PC-3 (cell line): Measurements from ENCODE around the gene FXYD5. TPM values are rescaled to one million over a fixed set of nuclear protein-coding genes. Genes with fewer than 3 reads are reported as not detected.

Experiments
- ATAC-seq: fragments of 200-7000 bp; cut with Tn5 transposase; 2 replicates; pipeline ENCODE4 v1.9.1; 2020; ENCODE audit warnings: mild to moderate bottlenecking, moderate library complexity
- BruUV-seq: library from RNA; stranded (reverse); fragments of 400-500 nt; replicated peaks from 2 replicates; lab custom pipeline; 2021; lab: Mats Ljungman, UMichigan
- CTCF ChIA-PET: fragments of 300-600 bp; sonication (Branson Sonifier 250); formaldehyde crosslinking; loops from one replicate; lab custom pipeline; 2022; ENCODE audit warnings: antibody characterized with exemption; lab: Charles Lee
- POLR2A ChIA-PET: fragments of 300-600 bp; sonication (Branson Sonifier 250); formaldehyde crosslinking; loops from one replicate; lab custom pipeline; 2022; ENCODE audit warnings: antibody characterized with exemption; ENCODE audit not compliant: unreplicated experiment; lab: Charles Lee
- DNase-seq: peaks from one replicate; pipeline ENCODE4 v3.0.0-alpha.2; 2015
- H2AFZ ChIP-seq: fragments of 300-600 bp; sonication (generic); 2 replicates; pipeline ENCODE4 v1.6.0; 2016; ENCODE audit warnings: antibody characterized with exemption, low read length
- H3F3A ChIP-seq: fragments of 300-600 bp; sonication (generic); one replicate; pipeline ENCODE4 v1.6.0; 2017; ENCODE audit warnings: antibody characterized with exemption, low read length, control low read depth, mild to moderate bottlenecking; ENCODE audit not compliant: unreplicated experiment
- H3K27ac ChIP-seq: fragments of 300-600 bp; sonication (generic); 2 replicates; pipeline ENCODE4 v1.5.1; 2016; ENCODE audit warnings: mild to moderate bottlenecking, low read length
- H3K27me3 ChIP-seq: fragments of 300-600 bp; sonication (generic); 2 replicates; pipeline ENCODE4 v1.6.1; 2016; ENCODE audit warnings: low read length, mixed read lengths
- H3K36me3 ChIP-seq: fragments of 300-600 bp; sonication (generic); 2 replicates; pipeline ENCODE4 v1.6.1; 2016; ENCODE audit warnings: low read depth, mixed run types, low read length, mixed read lengths
- H3K4me1 ChIP-seq: fragments of 300-600 bp; sonication (generic); 2 replicates; pipeline ENCODE4 v1.5.1; 2016; ENCODE audit warnings: low read length; ENCODE audit not compliant: insufficient read depth
- H3K4me2 ChIP-seq: fragments of 300-600 bp; sonication (generic); 2 replicates; pipeline ENCODE4 v1.6.0; 2016; ENCODE audit warnings: low read length
- H3K4me3 ChIP-seq: fragments of 300-600 bp; sonication (generic); 2 replicates; pipeline ENCODE4 v1.5.1; 2016; ENCODE audit warnings: mild to moderate bottlenecking, low read length, mixed read lengths
- H3K79me2 ChIP-seq: fragments of 300-600 bp; sonication (generic); 2 replicates; pipeline ENCODE4 v1.6.1; 2017; ENCODE audit warnings: low read length, mixed read lengths
- H3K9ac ChIP-seq: fragments of 300-600 bp; sonication (generic); 2 replicates; pipeline ENCODE4 v1.6.0; 2016; ENCODE audit warnings: mild to moderate bottlenecking, low read length
- H3K9me2 ChIP-seq: fragments of 300-600 bp; sonication (generic); replicated peaks from 2 replicates; pipeline ENCODE4 v1.6.1; 2016; ENCODE audit warnings: mixed run types, low read length, mixed read lengths
- H3K9me3 ChIP-seq: fragments of 300-600 bp; sonication (generic); 2 replicates; pipeline ENCODE4 v1.6.1; 2016; ENCODE audit warnings: low read length, mixed read lengths
- H4K20me1 ChIP-seq: fragments of 300-600 bp; sonication (generic); 2 replicates; pipeline ENCODE4 v1.6.1; 2016; ENCODE audit warnings: low read length, mixed read lengths
- CTCF ChIP-seq: fragments of 300-600 bp; sonication (generic); conservative IDR thresholded peaks from 2 replicates; pipeline ENCODE4 v1.5.1; 2017; ENCODE audit warnings: antibody characterized with exemption, low read depth, mild to moderate bottlenecking, low read length
- EZH2 ChIP-seq: fragments of 300-600 bp; sonication (generic); IDR thresholded peaks from one replicate; pipeline ENCODE4 v1.6.1; 2017; ENCODE audit warnings: antibody characterized with exemption, mild to moderate bottlenecking, low read length; ENCODE audit not compliant: unreplicated experiment
- EZH2phosphoT487 ChIP-seq: fragments of 300-600 bp; sonication (generic); IDR thresholded peaks from 2 replicates; pipeline ENCODE4 v1.6.1; 2018; ENCODE audit warnings: mild to moderate bottlenecking, antibody characterized with exemption, low read length, borderline replicate concordance
- intact Hi-C: fragments of 100-400 bp; cut with micrococcal nuclease; formaldehyde crosslinking; loops from 2 replicates; pipeline ENCODE4 v1.9.0; 2023
- total RNA-seq: library from RNA; depleted of rRNA; stranded (reverse); fragments of >200 nt; gene quantifications from 2 replicates; pipeline ENCODE4 v1.2.3, GENCODE V29; 2014

FXYD5 gene
- total RNA-seq, 1 experiment from 2014 or later, result 123 TPM

GRCh38 chr19:35135389-35135909 is 19.1 kb upstream of the FXYD5 start:
- DNase-seq (peak; percentile 62), ATAC-seq (peak; percentile 89)
- no peak overlapping the region for H3K4me2 ChIP-seq
- intact Hi-C loops, result loop anchor here (1.0 kb wide), 1 partner anchor 21 kb away; no protein-coding TSS in a partner anchor
- no TSS peak for BruUV-seq
- no peaks in the 10 kb centered on the region for H3K4me1 ChIP-seq
- no peak overlapping the region for H2AFZ ChIP-seq
- POLR2A ChIA-PET, result no interaction called here
- H3K9ac ChIP-seq, result no peak overlapping the region
- CTCF ChIA-PET, result interaction anchor here (0.8 kb wide), 1 partner anchor 91 kb away, joined by 3 read pairs; no protein-coding TSS in a partner anchor
- H4K20me1 ChIP-seq, result no peaks in the 10 kb centered on the region
- no peaks in the 10 kb centered on the region for H3K79me2 ChIP-seq
- no peaks in the 10 kb centered on the region for H3F3A ChIP-seq
- H3K36me3 ChIP-seq, result no peaks in the 10 kb centered on the region
- no peaks in the 10 kb centered on the region for H3K9me2 ChIP-seq
- no peak overlapping the region for H3K27ac ChIP-seq
- no peaks in the 10 kb centered on the region for H3K27me3 ChIP-seq
- no peak overlapping the region for H3K4me3 ChIP-seq
- no peaks in the 10 kb centered on the region for H3K9me3 ChIP-seq
- TF ChIP-seq EZH2phosphoT487 (no peak), EZH2 (no peak), CTCF (peak; percentile 77)

- Histone ChIP-seq H3K4me2 (no peak overlapping the region), H3K9ac (no peak overlapping the region), H4K20me1 (no peaks in the 10 kb centered on the region), H3K36me3 (no peaks in the 10 kb centered on the region), H3K4me3 (no peak overlapping the region), H3K27me3 (no peaks in the 10 kb centered on the region), H3K79me2 (no peaks in the 10 kb centered on the region), H3K9me3 (no peaks in the 10 kb centered on the region), H2AFZ (no peak overlapping the region), H3K27ac (no peak overlapping the region), H3K9me2 (no peaks in the 10 kb centered on the region), H3F3A (no peaks in the 10 kb centered on the region), H3K4me1 (no peaks in the 10 kb centered on the region)
- TF ChIP-seq CTCF (no peak), EZH2phosphoT487 (no peak)
- POLR2A ChIA-PET, result no interaction called here
- no peak for ATAC-seq
- no TSS peak for BruUV-seq
- intact Hi-C loops, result no loop called here
- DNase-seq, result no peak
- CTCF ChIA-PET, result no interaction called here
Observed at GRCh38 chr19:35136231-35136630, 18.3 kb upstream of the FXYD5 start.

GRCh38 chr19:35136977-35137702 is 17.4 kb upstream of the FXYD5 start:
- CTCF ChIA-PET, result no interaction called here
- H3F3A ChIP-seq, result no peaks in the 10 kb centered on the region
- no peaks in the 10 kb centered on the region for H3K27me3 ChIP-seq
- POLR2A ChIA-PET, result no interaction called here
- intact Hi-C loops, result no loop called here
- H3K4me3 ChIP-seq, result no peak overlapping the region
- no peak overlapping the region for H3K9ac ChIP-seq
- H2AFZ ChIP-seq, result no peak overlapping the region
- no peaks in the 10 kb centered on the region for H3K79me2 ChIP-seq
- no peaks in the 10 kb centered on the region for H3K9me3 ChIP-seq
- 0 out of 2 replicates have a peak, but pooled peaks cover 3% of the 10 kb centered on the region for H3K4me1 ChIP-seq
- no peak for ATAC-seq
- TF ChIP-seq EZH2phosphoT487 (no peak), EZH2 (no peak), CTCF (no peak)
- H3K36me3 ChIP-seq, result no peaks in the 10 kb centered on the region
- H3K9me2 ChIP-seq, result no peaks in the 10 kb centered on the region
- no peak for DNase-seq
- no peak overlapping the region for H3K27ac ChIP-seq
- H3K4me2 ChIP-seq, result no peak overlapping the region
- no TSS peak for BruUV-seq
- no peaks in the 10 kb centered on the region for H4K20me1 ChIP-seq
